Loucy (cell line): Measurements from ENCODE around the gene AGRN.

Experiments
- CTCF ChIP-seq: fragments of 200-600 bp; sonication (generic); conservative IDR thresholded peaks from 2 replicates; pipeline ENCODE4 v1.5.1; 2014; ENCODE audit warnings: mild to moderate bottlenecking, antibody characterized with exemption, low read length
- EZH2phosphoT487 ChIP-seq: fragments of 200-600 bp; IDR thresholded peaks from 2 replicates; pipeline ENCODE4 v1.6.1; 2018; ENCODE audit warnings: antibody characterized with exemption, mild to moderate bottlenecking, moderate library complexity, borderline replicate concordance

DNA sequence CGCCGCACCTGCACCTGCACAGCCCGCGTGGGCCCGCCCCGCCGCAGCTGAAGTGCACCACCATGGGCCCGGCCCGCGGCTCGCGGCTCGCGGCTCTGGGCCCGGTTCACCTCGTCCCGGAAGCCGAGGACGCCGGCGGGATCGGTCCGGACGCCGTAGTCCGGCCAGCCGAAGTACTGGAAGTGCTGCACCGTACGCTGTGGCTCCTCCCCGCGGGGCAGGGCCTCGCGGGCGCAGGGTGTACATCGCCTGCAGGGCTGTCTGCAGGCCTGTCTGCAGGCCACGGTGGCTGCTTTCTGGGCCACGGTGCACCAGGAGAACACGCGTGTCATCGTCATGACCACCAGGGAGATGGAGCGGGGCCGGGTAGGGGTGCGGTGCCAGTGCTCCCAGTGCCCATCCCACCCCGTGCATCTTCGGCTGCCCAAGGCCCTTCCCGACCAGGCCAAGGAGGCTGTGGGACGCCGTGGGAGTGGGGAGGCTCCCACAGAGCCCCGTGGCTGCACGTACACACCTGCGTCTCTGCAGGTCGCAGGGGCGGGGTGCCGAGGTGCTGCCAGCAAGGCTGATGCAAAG, 47.5 kb downstream of the AGRN start:
- TF ChIP-seq CTCF: no peak
- TF ChIP-seq EZH2phosphoT487: no peak
